A673 (cell line): Measurements from ENCODE around the gene GSKIP. TPM values are rescaled to one million over a fixed set of nuclear protein-coding genes. Genes with fewer than 3 reads are reported as not detected.

Experiments used
- BruUV-seq: library from RNA; stranded (reverse); fragments of 400-500 nt; replicated peaks from 2 replicates; lab custom pipeline; 2021; lab: Mats Ljungman, UMichigan
- CTCF ChIA-PET: fragments of 300-600 bp; sonication (Branson Sonifier 250); formaldehyde crosslinking; loops from one replicate; lab custom pipeline; 2022; ENCODE audit warnings: antibody characterized with exemption; lab: Charles Lee
- POLR2A ChIA-PET: fragments of 300-600 bp; sonication (Branson Sonifier 250); formaldehyde crosslinking; loops from one replicate; lab custom pipeline; 2022; ENCODE audit warnings: antibody characterized with exemption; ENCODE audit not compliant: low non-redundant PET; lab: Charles Lee
- DNase-seq: peaks from one replicate; pipeline ENCODE4 v3.0.0-alpha.2; 2015; ENCODE audit warnings: low spot score
- H3K27ac ChIP-seq: fragments of 200-600 bp; sonication (generic); 2 replicates; pipeline ENCODE4 v1.5.1; 2016; ENCODE audit warnings: mixed run types, low read depth, mild to moderate bottlenecking, mixed read lengths, antibody characterized with exemption, low read length; ENCODE audit not compliant: poor library complexity, severe bottlenecking
- H3K27me3 ChIP-seq: fragments of 200-600 bp; sonication (generic); replicated peaks from 2 replicates; pipeline ENCODE4 v1.6.1; 2017; ENCODE audit warnings: mixed run types, low read depth, mild to moderate bottlenecking, mixed read lengths, antibody characterized with exemption, low read length; ENCODE audit not compliant: insufficient read depth, poor library complexity
- H3K36me3 ChIP-seq: fragments of 200-600 bp; sonication (generic); 2 replicates; pipeline ENCODE4 v1.6.1; 2016; ENCODE audit warnings: mixed run types, mild to moderate bottlenecking, mixed read lengths, antibody characterized with exemption, low read length; ENCODE audit not compliant: insufficient read depth, poor library complexity, severe bottlenecking
- H3K4me1 ChIP-seq: fragments of 200-600 bp; sonication (generic); 2 replicates; pipeline ENCODE4 v1.6.1; 2017; ENCODE audit warnings: mixed run types, mild to moderate bottlenecking, mixed read lengths, antibody characterized with exemption, low read length; ENCODE audit not compliant: insufficient read depth, poor library complexity, severe bottlenecking
- H3K4me3 ChIP-seq: fragments of 200-600 bp; sonication (generic); 2 replicates; pipeline ENCODE4 v1.5.1; 2016; ENCODE audit warnings: low read depth, mixed run types, mild to moderate bottlenecking, mixed read lengths, low read length; ENCODE audit not compliant: poor library complexity, severe bottlenecking
- H3K9me3 ChIP-seq: fragments of 200-600 bp; sonication (generic); 2 replicates; pipeline ENCODE4 v1.6.1; 2016; ENCODE audit warnings: mixed run types, low read depth, mild to moderate bottlenecking, mixed read lengths, antibody characterized with exemption, low read length; ENCODE audit not compliant: poor library complexity, severe bottlenecking
- EZH2 ChIP-seq: fragments of 200-600 bp; sonication (generic); IDR thresholded peaks from 2 replicates; pipeline ENCODE4 v1.6.1; 2017; ENCODE audit warnings: borderline replicate concordance, low read depth, mild to moderate bottlenecking, mixed read lengths, antibody characterized with exemption, low read length; ENCODE audit not compliant: poor library complexity, severe bottlenecking
- intact Hi-C: fragments of 100-400 bp; cut with micrococcal nuclease; formaldehyde crosslinking; loops from one replicate; pipeline ENCODE4 v1.10.0; 2022; ENCODE audit not compliant: unreplicated experiment
- total RNA-seq: library from RNA; stranded (reverse); gene quantifications from 2 replicates; pipeline ENCODE4 v1.2.3, GENCODE V29; 2021
- TF ChIP-seq, protein P1 (sequence below): fragments of 300-800, 200-600 bp; sonication (generic); conservative IDR thresholded peaks from 2 replicates; pipeline ENCODE4 v1.5.1; 2017; ENCODE audit warnings: low read depth, mild to moderate bottlenecking, antibody characterized with exemption, low read length, moderate library complexity, mixed read lengths

GSKIP gene
- total RNA-seq, 1 experiment from 2014 or later: 21.3 TPM

DNA sequence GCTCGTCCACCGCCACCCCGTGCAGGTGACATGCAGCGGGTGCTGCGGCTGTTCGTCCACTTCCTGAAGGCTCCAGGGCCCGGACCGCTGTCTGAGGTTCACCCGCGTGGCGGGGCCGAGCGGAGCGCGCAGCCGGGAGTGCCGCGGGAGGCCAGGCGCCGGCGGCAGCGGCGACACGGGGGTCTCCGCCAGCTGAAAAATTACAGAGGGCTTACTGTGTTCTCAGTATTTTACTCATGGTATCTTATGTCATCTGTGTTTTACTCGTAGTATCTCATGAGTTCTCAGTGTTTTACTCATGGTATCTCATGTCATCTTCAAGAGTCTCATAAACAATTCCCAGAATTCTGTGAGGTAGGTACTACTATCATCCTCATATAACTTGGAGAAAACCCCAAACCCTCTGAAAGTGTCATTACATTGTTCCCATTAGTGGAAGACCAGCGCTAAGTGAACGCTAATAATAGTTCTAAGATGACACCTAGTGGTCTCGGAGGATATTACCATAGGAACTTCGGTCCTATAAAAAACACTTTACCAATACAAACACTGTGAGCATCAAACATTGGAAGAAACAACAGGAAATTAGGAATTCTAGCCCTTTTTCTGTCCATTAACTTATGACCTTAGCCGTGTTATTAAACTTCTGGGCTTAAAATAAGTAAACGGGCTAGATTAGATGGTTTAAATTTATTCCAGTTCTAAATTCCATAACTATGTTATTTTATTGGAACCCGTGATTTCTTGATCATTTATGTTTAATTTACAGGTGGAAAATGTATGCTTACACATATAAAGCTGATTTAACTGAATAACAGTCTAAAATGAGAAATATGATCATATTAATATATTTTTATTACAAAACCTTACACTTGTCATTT is 61.0 kb downstream of the GSKIP start:
- ChIA-PET CTCF (interaction anchor here (0.6 kb wide), 1 partner anchor 324 kb away, joined by 3 read pairs; no protein-coding TSS in a partner anchor), POLR2A (no interaction called here)
- Histone ChIP-seq H3K27me3 (no peaks in the 10 kb centered on the region), H3K4me1 (no peaks in the 10 kb centered on the region), H3K27ac (no peak overlapping the region), H3K4me3 (peak overlapping the region; percentile 30), H3K36me3 (no peaks in the 10 kb centered on the region), H3K9me3 (no peaks in the 10 kb centered on the region)
- intact Hi-C loops: loop anchor here (1.0 to 10.0 kb wide), 5 partner anchors 127 to 427 kb away; no protein-coding TSS in a partner anchor
- DNase-seq: peak; percentile 86
- TF ChIP-seq, protein P1, sequence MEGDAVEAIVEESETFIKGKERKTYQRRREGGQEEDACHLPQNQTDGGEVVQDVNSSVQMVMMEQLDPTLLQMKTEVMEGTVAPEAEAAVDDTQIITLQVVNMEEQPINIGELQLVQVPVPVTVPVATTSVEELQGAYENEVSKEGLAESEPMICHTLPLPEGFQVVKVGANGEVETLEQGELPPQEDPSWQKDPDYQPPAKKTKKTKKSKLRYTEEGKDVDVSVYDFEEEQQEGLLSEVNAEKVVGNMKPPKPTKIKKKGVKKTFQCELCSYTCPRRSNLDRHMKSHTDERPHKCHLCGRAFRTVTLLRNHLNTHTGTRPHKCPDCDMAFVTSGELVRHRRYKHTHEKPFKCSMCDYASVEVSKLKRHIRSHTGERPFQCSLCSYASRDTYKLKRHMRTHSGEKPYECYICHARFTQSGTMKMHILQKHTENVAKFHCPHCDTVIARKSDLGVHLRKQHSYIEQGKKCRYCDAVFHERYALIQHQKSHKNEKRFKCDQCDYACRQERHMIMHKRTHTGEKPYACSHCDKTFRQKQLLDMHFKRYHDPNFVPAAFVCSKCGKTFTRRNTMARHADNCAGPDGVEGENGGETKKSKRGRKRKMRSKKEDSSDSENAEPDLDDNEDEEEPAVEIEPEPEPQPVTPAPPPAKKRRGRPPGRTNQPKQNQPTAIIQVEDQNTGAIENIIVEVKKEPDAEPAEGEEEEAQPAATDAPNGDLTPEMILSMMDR: peak; percentile 84
- TF ChIP-seq EZH2: no peak
- BruUV-seq: no TSS peak

- POLR2A ChIA-PET: no interaction called here
- H3K9me3 ChIP-seq: no peaks in the 10 kb centered on the region
- no peak overlapping the region for H3K4me3 ChIP-seq
- H3K27me3 ChIP-seq: no peaks in the 10 kb centered on the region
- H3K36me3 ChIP-seq: no peaks in the 10 kb centered on the region
- no peak overlapping the region for H3K27ac ChIP-seq
- CTCF ChIA-PET: no interaction called here
- H3K4me1 ChIP-seq: no peaks in the 10 kb centered on the region
- intact Hi-C loops: no loop called here
- DNase-seq: peak; percentile 14
- BruUV-seq: no TSS peak
- TF ChIP-seq, protein P1: no peak
- TF ChIP-seq EZH2: no peak
These were observed 70.7 kb downstream of the GSKIP start for GRCh38 chr14:96434040-96434439.

Other genes starting within 250 kb of the GSKIP start
- 0.21 and 0.31 TPM in 2 replicates for gene BDKRB2, start 158.7 kb upstream of the GSKIP start, total RNA-seq
- gene BDKRB1, start 107.3 kb upstream of the GSKIP start, total RNA-seq: not detected in 2 replicates
- 22.7 and 24.2 TPM in 2 replicates for gene ATG2B, start 185 bp upstream of the GSKIP start, total RNA-seq
- 138 TPM in 2 replicates for gene AK7, start 28.6 kb downstream of the GSKIP start, total RNA-seq
- gene PAPOLA, start 138.9 kb downstream of the GSKIP start, total RNA-seq: 318 and 337 TPM in 2 replicates